Uterus (tissue), 4 donors: ENCODE results near the gene CNNM3. TPM values are rescaled to one million over a fixed set of nuclear protein-coding genes. Genes with fewer than 3 reads are reported as not detected.

Source experiments
- DNase-seq, 2 donors: peaks; one replicate each; pipeline ENCODE4 v3.0.0-alpha.2; 2019 to 2020
- H3K27ac ChIP-seq, 2 donors: fragments of 200-600 bp; sonication (generic); 1 replicate in 1 of 2; 2 replicates in 1 of 2; pipeline ENCODE4 v1.5.1; 2016 to 2018
- H3K27me3 ChIP-seq, 2 donors: fragments of 200-600 bp; sonication (generic); one replicate each; pipeline ENCODE4 v1.5.1; 2018 to 2019; ENCODE audit warnings: control low read depth in 1 of 2
- H3K36me3 ChIP-seq, 2 donors: fragments of 200-600 bp; sonication (generic); one replicate each; pipeline ENCODE4 v1.5.1; 2019; ENCODE audit warnings: control low read depth in 1 of 2
- H3K4me1 ChIP-seq, 2 donors: fragments of 200-600 bp; sonication (generic); one replicate each; pipeline ENCODE4 v1.5.1; 2018 to 2019; ENCODE audit warnings: control low read depth in 1 of 2
- H3K4me3 ChIP-seq, 2 donors: fragments of 200-600 bp; sonication (generic); 1 replicate in 1 of 2; 2 replicates in 1 of 2; pipeline ENCODE4 v1.5.1; 2018 to 2019; ENCODE audit warnings: mild to moderate bottlenecking in 1 of 2
- H3K9me3 ChIP-seq, 2 donors: fragments of 200-600 bp; sonication (generic); one replicate each; pipeline ENCODE4 v1.5.1; 2019; ENCODE audit warnings: control low read depth in 1 of 2
- CTCF ChIP-seq, 4 experiments: fragments of 200-600 bp in 2 of 4; fragments of 450-650 bp in 2 of 4; sonication (generic) in 2 of 4; IDR thresholded peaks; one replicate each; pipeline ENCODE4 v1.5.1; 2016 to 2019; ENCODE audit warnings: antibody characterized with exemption in 4 of 4, mild to moderate bottlenecking in 2 of 4, moderate library complexity in 1 of 4
- POLR2A ChIP-seq, 2 donors: fragments of 450-650 bp; IDR thresholded peaks; one replicate each; pipeline ENCODE4 v1.6.1; 2016; ENCODE audit warnings: antibody characterized with exemption in 2 of 2, mild to moderate bottlenecking in 1 of 2, moderate library complexity in 1 of 2
- intact Hi-C: fragments of 100-400 bp; cut with DNase I; formaldehyde crosslinking; loops from one replicate; pipeline ENCODE4 v1.15.1; 2023; ENCODE audit warnings: low total_unique reads
- total RNA-seq, 4 donors: library from RNA; depleted of rRNA in 3 of 4; stranded (reverse); fragments of >200 nt in 3 of 4; gene quantifications; one replicate each; pipeline versions ENCODE4 v1.1.0 to v1.2.4, GENCODE V29; 2014 to 2023
- donor health status: DM: yes; HTN: yes; CAD: no.

CNNM3 gene
- total RNA-seq, 4 donors from 2014 or later = 1.5 to 21.1 (median 11.2) TPM

DNA sequence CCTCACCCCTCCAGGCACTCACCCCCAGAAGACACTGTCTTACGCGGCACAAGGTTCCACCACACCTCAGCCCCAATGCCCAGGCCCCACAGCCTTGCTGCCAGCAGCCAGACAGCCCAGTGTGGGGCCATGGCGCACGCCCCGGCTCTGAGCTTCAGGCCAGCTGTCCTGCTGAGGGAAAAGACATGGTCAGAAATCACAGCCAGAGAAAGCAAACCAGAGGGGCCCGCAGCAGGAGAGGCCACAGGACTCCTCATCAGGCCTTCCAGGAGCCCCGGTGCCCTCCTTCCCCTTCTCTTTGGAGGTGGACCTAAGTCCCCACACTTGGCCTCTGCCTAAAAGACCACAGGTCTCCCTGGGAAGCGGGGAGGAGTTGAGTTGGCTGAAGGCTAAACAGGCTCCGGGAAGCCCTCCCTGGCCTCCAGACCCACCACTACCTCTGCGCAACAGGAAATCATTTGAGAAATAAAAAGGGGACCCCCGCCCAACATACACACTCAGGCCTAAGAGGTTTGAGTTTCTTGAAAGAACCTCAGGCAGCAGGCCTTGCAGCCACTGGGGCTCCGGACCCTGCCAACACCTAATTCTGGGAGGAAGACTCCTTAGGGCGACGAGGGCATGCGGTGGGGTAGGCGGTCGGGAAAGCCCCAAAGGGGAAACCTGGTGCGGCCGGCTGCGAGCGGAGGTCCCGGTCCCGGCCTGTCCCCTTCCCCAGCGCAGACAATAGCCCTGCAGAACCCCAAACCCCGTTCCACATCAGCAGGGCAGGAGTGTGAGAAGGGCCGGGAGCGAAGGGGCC lies 51.9 kb downstream of the CNNM3 start:
- Histone ChIP-seq H3K36me3 (no peaks in the 10 kb centered on the region), H3K27me3 (no peaks in the 10 kb centered on the region), H3K9me3 (no peaks in the 10 kb centered on the region), H3K27ac (peak overlapping the region; percentile 94 to 100), H3K4me3 (peak overlapping the region; percentile 61 to 100), H3K4me1 (peaks cover 4 to 25% of the 10 kb centered on the region in 2 donors)
- intact Hi-C loops = loop anchor here (10.0 kb wide), 1 partner anchor 103 kb away; the partner anchor contains the start of gene CNNM4
- DNase-seq = no peak
- TF ChIP-seq CTCF (IDR thresholded peaks at IDR 0.05) (no peak), POLR2A (IDR thresholded peaks at IDR 0.05) (no peak)

GRCh38 chr2:96868555-96869280 lies 52.6 kb downstream of the CNNM3 start:
- Histone ChIP-seq H3K4me3 (peak overlapping the region; percentile 61 to 100), H3K9me3 (no peaks in the 10 kb centered on the region), H3K27ac (peak overlapping the region; percentile 94 to 100), H3K36me3 (no peaks in the 10 kb centered on the region), H3K27me3 (no peaks in the 10 kb centered on the region), H3K4me1 (peaks cover 4 to 25% of the 10 kb centered on the region in 2 donors)
- TF ChIP-seq CTCF (IDR thresholded peaks at IDR 0.05) = peak; percentile 39 to 76 (median 56)
- peak; percentile 8 to 49 for TF ChIP-seq POLR2A (IDR thresholded peaks at IDR 0.05)
- intact Hi-C loops = loop anchor here (10.0 kb wide), 1 partner anchor 104 kb away; the partner anchor contains the start of gene CNNM4
- DNase-seq = peak; percentile 87 to 91

DNA sequence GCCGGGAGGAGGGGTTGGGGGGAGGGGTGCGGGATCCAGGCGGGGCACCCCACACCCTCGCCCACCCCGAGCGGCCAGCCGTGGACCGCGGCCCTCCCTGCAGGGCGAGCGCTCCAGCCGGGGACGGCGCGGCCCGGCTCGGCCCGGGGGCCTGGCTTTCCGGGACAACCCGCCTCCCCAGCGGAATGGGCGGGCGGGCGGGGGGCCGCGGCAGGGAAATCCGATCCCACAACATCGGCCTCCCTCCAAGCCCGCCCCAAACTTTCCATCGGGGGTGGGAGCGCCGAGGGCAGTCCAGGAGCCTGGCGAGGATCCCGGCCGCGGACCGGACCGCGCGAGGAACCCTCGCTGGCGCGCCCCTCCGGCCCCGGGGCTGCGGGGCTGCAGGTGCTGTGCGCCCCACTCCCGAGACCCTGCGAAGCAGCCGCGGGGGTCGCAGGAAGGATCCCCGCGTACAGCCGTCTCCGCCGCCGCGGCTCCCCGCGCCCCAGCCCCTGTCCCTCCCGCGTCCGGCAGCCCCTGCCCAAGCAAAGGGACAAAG lies 53.3 kb downstream of the CNNM3 start:
- TF ChIP-seq POLR2A (IDR thresholded peaks at IDR 0.05) (peak in 1 of 2 donors; percentile 3), CTCF (IDR thresholded peaks at IDR 0.05) (peak in 1 of 4 experiments; percentile 4)
- peaks cover 4 to 25% of the 10 kb centered on the region in 2 donors for H3K4me1 ChIP-seq
- peak; percentile 90 to 91 for DNase-seq

DNA sequence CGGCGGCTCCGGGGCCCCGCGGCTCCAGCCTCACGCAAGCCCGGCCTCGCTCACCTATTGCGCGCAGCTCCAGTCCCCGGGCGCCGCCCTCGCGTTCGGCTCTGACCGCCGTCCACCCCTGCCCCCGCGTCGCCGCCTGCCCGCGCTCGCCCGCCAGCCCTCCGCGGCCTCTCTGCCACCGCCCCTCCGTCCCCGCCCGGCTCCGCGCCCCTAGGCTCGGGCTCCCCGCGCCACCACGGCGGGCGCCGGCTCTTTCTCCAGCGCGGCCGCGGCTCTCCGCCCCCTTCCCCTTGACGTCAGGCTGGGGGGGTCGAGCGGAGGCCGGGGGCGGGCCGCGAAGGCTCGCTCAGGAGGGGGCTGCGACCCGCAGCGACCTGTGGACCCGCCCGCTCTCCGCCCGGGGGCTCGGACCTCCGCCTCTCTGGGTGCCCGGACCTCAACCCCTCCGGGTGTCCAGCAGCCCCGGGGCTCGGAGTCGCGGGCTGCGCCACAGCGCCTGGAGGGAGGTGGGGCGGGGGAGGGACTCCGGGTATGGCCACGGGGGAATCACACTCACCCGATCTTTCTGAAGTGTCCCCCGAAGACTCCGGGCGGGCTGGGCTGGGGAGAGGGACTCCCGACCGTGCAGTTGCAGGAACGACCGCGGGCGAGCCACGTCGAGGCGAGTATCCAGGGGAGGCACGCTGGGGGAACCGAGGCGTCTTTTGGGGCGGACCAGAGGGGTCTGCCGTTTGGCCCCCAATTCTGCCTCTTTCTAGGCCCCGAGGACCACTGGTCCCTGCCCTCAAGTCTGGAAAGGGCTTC lies 54.0 kb downstream of the CNNM3 start, which contains the start of gene SEMA4C:
TSS of gene SEMA4C (minus strand) at position 259 of the 804 bp plus-strand sequence. CDS start 2,194 bp downstream, outside the sequence.
- DNase-seq = peak; percentile 63 to 76
- Histone ChIP-seq H3K27ac (peak within 1 kb of the TSS; percentile 94 to 100), H3K9me3 (no peaks in the 10 kb centered on the region), H3K27me3 (no peaks in the 10 kb centered on the region), H3K4me1 (peaks cover 4 to 25% of the 10 kb centered on the region in 2 donors), H3K4me3 (peak within 1 kb of the TSS; percentile 61 to 100), H3K36me3 (no peaks in the 10 kb centered on the region)
- intact Hi-C loops = loop anchor here (10.0 kb wide), 1 partner anchor 105 kb away; the partner anchor contains the start of gene CNNM4
- TF ChIP-seq POLR2A (IDR thresholded peaks at IDR 0.05) (peak; percentile 84 to 89), CTCF (IDR thresholded peaks at IDR 0.05) (no peak)

More for the DNA sequence above, 53.3 kb downstream of the CNNM3 start:
- Histone ChIP-seq H3K9me3 (no peaks in the 10 kb centered on the region), H3K27me3 (no peaks in the 10 kb centered on the region), H3K36me3 (no peaks in the 10 kb centered on the region), H3K27ac (peak overlapping the region; percentile 94 to 100), H3K4me3 (peak overlapping the region; percentile 61 to 100)
- intact Hi-C loops = loop anchor here (10.0 kb wide), 1 partner anchor 105 kb away; the partner anchor contains the start of gene CNNM4
